ENCODE results near the gene SLC30A2.

DNA sequence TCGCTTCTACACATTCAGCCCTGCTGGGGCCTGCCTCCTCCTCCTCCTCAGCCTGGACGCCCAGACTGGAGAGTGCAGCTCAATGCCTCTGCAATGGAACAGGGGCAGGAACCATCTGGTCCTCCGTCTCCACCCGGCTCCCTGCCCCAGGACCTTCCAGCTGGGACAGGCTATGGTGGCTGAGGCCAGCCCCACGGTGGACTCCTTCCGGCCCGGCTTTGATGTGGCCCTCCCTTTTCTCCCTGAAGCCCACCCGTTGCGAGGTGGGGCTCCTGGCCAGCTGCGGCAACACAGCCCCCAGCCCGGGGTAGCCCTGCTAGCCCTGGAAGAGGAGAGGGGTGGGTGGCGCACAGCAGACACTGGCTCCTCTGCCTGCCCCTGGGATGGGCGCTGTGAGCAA is 22.9 kb downstream of the SLC30A2 start:
- TF ChIP-seq ZNF114 (tag by site-specific recombination; IDR thresholded peaks at IDR 0.05) (no peak), ZNF707 (tag by site-specific recombination; IDR thresholded peaks at IDR 0.05) (no peak), SP3 (tag by site-specific recombination; IDR thresholded peaks at IDR 0.05) (no peak), ZNF175 (tag by site-specific recombination; IDR thresholded peaks at IDR 0.05) (no peak), ZNF785 (tag by site-specific recombination; IDR thresholded peaks at IDR 0.05) (no peak), ZBTB6 (tag by site-specific recombination; IDR thresholded peaks at IDR 0.05) (no peak), ZNF138 (tag by site-specific recombination; IDR thresholded peaks at IDR 0.05; ENCODE audit: borderline replicate concordance) (no peak), ZNF324 (tag by site-specific recombination; IDR thresholded peaks at IDR 0.05) (no peak)
- TF ChIP-seq, protein P1, sequence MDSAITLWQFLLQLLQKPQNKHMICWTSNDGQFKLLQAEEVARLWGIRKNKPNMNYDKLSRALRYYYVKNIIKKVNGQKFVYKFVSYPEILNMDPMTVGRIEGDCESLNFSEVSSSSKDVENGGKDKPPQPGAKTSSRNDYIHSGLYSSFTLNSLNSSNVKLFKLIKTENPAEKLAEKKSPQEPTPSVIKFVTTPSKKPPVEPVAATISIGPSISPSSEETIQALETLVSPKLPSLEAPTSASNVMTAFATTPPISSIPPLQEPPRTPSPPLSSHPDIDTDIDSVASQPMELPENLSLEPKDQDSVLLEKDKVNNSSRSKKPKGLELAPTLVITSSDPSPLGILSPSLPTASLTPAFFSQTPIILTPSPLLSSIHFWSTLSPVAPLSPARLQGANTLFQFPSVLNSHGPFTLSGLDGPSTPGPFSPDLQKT (IDR thresholded peaks at IDR 0.05; ENCODE audit: borderline replicate concordance, low read depth, low read length), result no peak
- TF ChIP-seq, protein P2, sequence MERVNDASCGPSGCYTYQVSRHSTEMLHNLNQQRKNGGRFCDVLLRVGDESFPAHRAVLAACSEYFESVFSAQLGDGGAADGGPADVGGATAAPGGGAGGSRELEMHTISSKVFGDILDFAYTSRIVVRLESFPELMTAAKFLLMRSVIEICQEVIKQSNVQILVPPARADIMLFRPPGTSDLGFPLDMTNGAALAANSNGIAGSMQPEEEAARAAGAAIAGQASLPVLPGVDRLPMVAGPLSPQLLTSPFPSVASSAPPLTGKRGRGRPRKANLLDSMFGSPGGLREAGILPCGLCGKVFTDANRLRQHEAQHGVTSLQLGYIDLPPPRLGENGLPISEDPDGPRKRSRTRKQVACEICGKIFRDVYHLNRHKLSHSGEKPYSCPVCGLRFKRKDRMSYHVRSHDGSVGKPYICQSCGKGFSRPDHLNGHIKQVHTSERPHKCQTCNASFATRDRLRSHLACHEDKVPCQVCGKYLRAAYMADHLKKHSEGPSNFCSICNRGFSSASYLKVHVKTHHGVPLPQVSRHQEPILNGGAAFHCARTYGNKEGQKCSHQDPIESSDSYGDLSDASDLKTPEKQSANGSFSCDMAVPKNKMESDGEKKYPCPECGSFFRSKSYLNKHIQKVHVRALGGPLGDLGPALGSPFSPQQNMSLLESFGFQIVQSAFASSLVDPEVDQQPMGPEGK (tag by site-specific recombination; IDR thresholded peaks at IDR 0.05), result no peak
